ENCODE data around the gene JPH4. TPM values are rescaled to one million over a fixed set of nuclear protein-coding genes. Genes with fewer than 3 reads are reported as not detected.

Gene JPH4
- polyA plus RNA-seq, 3 donors = 2.2 to 4.1 (median 3.7) TPM

DNA sequence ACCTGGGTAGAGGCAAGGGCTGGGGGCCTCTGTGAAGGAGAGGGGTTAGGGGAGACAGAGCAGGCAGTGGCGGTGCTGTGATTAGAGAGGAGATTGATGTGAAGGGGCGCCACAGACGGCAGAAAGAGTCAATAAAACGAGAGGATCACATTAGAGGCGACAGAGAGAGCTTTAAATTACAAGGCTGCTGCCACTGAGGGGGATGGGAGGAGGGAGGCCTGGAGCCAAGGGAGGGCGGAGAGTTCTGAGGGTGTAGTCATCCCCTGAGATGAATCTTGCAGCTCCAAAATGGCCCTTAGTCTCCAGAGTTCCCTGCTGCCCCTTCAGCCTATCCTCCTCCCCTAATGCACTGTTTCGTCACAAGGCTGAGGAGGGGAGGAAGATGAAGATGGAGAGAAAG lies 39.8 kb downstream of the JPH4 start:
- intact Hi-C loops (cut with micrococcal nuclease) = no loop called here
- TF ChIP-seq, protein P1, sequence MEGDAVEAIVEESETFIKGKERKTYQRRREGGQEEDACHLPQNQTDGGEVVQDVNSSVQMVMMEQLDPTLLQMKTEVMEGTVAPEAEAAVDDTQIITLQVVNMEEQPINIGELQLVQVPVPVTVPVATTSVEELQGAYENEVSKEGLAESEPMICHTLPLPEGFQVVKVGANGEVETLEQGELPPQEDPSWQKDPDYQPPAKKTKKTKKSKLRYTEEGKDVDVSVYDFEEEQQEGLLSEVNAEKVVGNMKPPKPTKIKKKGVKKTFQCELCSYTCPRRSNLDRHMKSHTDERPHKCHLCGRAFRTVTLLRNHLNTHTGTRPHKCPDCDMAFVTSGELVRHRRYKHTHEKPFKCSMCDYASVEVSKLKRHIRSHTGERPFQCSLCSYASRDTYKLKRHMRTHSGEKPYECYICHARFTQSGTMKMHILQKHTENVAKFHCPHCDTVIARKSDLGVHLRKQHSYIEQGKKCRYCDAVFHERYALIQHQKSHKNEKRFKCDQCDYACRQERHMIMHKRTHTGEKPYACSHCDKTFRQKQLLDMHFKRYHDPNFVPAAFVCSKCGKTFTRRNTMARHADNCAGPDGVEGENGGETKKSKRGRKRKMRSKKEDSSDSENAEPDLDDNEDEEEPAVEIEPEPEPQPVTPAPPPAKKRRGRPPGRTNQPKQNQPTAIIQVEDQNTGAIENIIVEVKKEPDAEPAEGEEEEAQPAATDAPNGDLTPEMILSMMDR (IDR thresholded peaks at IDR 0.05) = no peak
- DNase-seq = no peak
- Histone ChIP-seq H2AFZ (ENCODE audit: insufficient read depth, low read depth, low read length, poor library complexity, severe bottlenecking) (no peak overlapping the region), H3K9ac (ENCODE audit: insufficient read depth, low read length, poor library complexity, severe bottlenecking) (no peak overlapping the region), H3K36me3 (replicated peaks in 1 of 2; ENCODE audit: control insufficient read depth in 1 of 2, insufficient read depth in 2 of 2, low read length in 2 of 2) (no peaks in the 10 kb centered on the region), H3K27ac (ENCODE audit: low read depth in 1 of 2, low read length in 2 of 2) (no peak overlapping the region), H3K4me2 (replicated peaks; ENCODE audit: extremely low read depth, low read length, poor library complexity, severe bottlenecking) (no peak overlapping the region), H3K27me3 (ENCODE audit: control insufficient read depth in 2 of 2, insufficient read depth in 2 of 2, low read length in 2 of 2) (no peaks in the 10 kb centered on the region), H3K79me2 (ENCODE audit: insufficient read depth, low read length) (no peaks in the 10 kb centered on the region), H3K4me3 (replicated peaks in 1 of 3; ENCODE audit: low read depth in 2 of 3, low read length in 3 of 3) (no peak overlapping the region), H3K4me1 (ENCODE audit: control insufficient read depth in 1 of 2, insufficient read depth in 2 of 2, low read length in 2 of 2) (no peaks in the 10 kb centered on the region), H3K9me3 (replicated peaks in 1 of 2; ENCODE audit: control insufficient read depth in 1 of 2, insufficient read depth in 1 of 2, low read length in 2 of 2) (no peaks in the 10 kb centered on the region), H4K20me1 (ENCODE audit: insufficient read depth, low read length) (no peaks in the 10 kb centered on the region)
- Mint-ChIP-seq H3K4me1 (no peaks in the 10 kb centered on the region), H3K4me3 (no peak overlapping the region), H3K36me3 (no peaks in the 10 kb centered on the region), H3K27me3 (ENCODE audit: low read depth in 3 of 3) (peaks cover 6 to 7% (median 7%) of the 10 kb centered on the region in 3 donors), H3K27ac (no peak overlapping the region), H3K9me3 (peaks cover 0 to 1% (median 0%) of the 10 kb centered on the region in 7 donors)
- 95% methylated on average over 5 of the region's 7 CpGs for WGBS (ENCODE audit: insufficient coverage)

DNA sequence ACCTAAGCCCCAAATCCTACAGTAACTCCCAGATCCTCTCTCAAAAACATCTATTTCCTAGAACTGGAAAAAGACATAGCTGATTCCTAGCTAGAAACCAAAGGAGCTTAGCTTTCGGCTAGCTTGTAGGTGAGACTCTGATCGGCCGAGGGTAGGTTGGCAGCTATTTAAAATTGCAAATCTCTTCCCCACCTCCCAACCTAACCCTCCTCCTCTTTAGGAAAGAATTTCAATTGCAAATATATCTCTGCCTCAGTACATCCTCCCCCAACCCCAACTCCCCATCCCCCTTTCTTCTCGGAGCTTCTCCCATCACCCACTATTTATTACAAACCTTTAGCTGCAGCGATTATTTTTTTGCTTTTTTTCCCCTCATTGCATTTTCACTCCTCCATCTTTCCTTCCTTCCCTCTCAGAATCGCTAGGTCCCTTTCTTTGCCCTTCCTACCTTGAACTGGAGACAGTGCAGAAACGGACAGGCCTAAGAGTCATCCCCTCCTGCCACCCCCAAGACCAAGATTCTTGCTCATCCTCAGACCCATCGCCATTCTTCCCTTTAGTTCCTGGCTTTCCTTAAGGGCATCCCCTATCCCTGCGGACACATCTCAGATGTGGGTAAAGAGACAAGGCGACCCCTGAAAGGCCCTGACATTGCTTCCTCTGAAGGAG lies 40.4 kb downstream of the JPH4 start:
- Mint-ChIP-seq H3K9me3 (peaks cover 0 to 1% (median 0%) of the 10 kb centered on the region in 7 donors), H3K27me3 (ENCODE audit: low read depth in 3 of 3) (peaks cover 6 to 7% (median 7%) of the 10 kb centered on the region in 3 donors), H3K4me3 (no peak overlapping the region), H3K4me1 (no peaks in the 10 kb centered on the region), H3K27ac (no peak overlapping the region), H3K36me3 (no peaks in the 10 kb centered on the region)
- intact Hi-C loops (cut with micrococcal nuclease) = no loop called here
- Histone ChIP-seq H2AFZ (ENCODE audit: insufficient read depth, low read depth, low read length, poor library complexity, severe bottlenecking) (no peak overlapping the region), H3K36me3 (replicated peaks in 1 of 2; ENCODE audit: control insufficient read depth in 1 of 2, insufficient read depth in 2 of 2, low read length in 2 of 2) (no peaks in the 10 kb centered on the region), H3K27me3 (ENCODE audit: control insufficient read depth in 2 of 2, insufficient read depth in 2 of 2, low read length in 2 of 2) (no peaks in the 10 kb centered on the region), H3K4me1 (ENCODE audit: control insufficient read depth in 1 of 2, insufficient read depth in 2 of 2, low read length in 2 of 2) (no peaks in the 10 kb centered on the region), H3K27ac (ENCODE audit: low read depth in 1 of 2, low read length in 2 of 2) (no peak overlapping the region), H3K4me3 (replicated peaks in 1 of 3; ENCODE audit: low read depth in 2 of 3, low read length in 3 of 3) (no peak overlapping the region), H4K20me1 (ENCODE audit: insufficient read depth, low read length) (no peaks in the 10 kb centered on the region), H3K79me2 (ENCODE audit: insufficient read depth, low read length) (no peaks in the 10 kb centered on the region), H3K4me2 (replicated peaks; ENCODE audit: extremely low read depth, low read length, poor library complexity, severe bottlenecking) (no peak overlapping the region), H3K9me3 (replicated peaks in 1 of 2; ENCODE audit: control insufficient read depth in 1 of 2, insufficient read depth in 1 of 2, low read length in 2 of 2) (no peaks in the 10 kb centered on the region), H3K9ac (ENCODE audit: insufficient read depth, low read length, poor library complexity, severe bottlenecking) (no peak overlapping the region)
- TF ChIP-seq, protein P1 (IDR thresholded peaks at IDR 0.05) = no peak
- WGBS (ENCODE audit: insufficient coverage) = 86% methylated on average over 6 of the region's 10 CpGs
- DNase-seq = no peak

Data from CD14-positive monocyte (primary cell).